GM12892 (cell line): Measurements from ENCODE around the gene DENND2A.

Source experiments
- POLR2A ChIP-seq: IDR thresholded peaks from 2 replicates; pipeline ENCODE4 v1.6.1; 2011; ENCODE audit warnings: low read depth, low read length, control low read depth
- TAF1 ChIP-seq: IDR thresholded peaks from 2 replicates; pipeline ENCODE4 v1.6.1; 2011; ENCODE audit warnings: low read depth, mild to moderate bottlenecking, control low read depth, low read length, borderline replicate concordance

- TF ChIP-seq POLR2A: no peak
- TF ChIP-seq TAF1: no peak
Measured at GRCh38 chr7:140541513-140542227, 98.9 kb downstream of the DENND2A start.
